CD4-positive, alpha-beta T cell treated with Interferon alpha-2 for 1 hour (primary cell): ENCODE results near the gene CHPF2.

Experiments used
- DNase-seq, 2 donors: peaks; one replicate each; pipeline ENCODE4 v3.0.0-alpha.2; 2020 to 2022

CHPF2 gene

DNA sequence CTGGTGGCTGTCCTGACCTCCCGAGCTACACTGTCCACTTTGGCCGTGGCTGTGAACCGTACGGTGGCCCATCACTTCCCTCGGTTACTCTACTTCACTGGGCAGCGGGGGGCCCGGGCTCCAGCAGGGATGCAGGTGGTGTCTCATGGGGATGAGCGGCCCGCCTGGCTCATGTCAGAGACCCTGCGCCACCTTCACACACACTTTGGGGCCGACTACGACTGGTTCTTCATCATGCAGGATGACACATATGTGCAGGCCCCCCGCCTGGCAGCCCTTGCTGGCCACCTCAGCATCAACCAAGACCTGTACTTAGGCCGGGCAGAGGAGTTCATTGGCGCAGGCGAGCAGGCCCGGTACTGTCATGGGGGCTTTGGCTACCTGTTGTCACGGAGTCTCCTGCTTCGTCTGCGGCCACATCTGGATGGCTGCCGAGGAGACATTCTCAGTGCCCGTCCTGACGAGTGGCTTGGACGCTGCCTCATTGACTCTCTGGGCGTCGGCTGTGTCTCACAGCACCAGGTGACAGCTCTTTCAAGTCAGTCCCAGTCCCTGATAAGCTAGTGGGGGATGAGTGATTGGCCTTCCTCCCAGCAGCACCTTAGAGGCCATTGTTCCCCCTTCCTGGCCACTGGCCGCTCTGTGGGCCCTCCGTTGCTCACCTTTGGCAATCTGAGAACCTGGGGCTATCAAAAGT is 3.0 kb downstream of the CHPF2 start:
- DNase-seq: no peak

DNA sequence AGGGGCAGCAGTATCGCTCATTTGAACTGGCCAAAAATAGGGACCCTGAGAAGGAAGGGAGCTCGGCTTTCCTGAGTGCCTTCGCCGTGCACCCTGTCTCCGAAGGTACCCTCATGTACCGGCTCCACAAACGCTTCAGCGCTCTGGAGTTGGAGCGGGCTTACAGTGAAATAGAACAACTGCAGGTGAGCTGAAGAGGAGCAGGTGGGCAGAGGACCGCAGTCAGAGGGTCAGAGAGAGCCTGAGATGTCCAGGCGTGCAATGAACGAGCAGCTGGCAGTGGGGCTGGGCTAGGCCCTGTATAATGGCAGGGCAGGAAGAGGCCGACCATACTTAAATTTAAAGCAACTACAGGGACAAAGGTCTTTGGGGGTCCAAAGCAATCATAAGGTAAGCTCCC is 4.1 kb downstream of the CHPF2 start:
- no peak for DNase-seq

DNA sequence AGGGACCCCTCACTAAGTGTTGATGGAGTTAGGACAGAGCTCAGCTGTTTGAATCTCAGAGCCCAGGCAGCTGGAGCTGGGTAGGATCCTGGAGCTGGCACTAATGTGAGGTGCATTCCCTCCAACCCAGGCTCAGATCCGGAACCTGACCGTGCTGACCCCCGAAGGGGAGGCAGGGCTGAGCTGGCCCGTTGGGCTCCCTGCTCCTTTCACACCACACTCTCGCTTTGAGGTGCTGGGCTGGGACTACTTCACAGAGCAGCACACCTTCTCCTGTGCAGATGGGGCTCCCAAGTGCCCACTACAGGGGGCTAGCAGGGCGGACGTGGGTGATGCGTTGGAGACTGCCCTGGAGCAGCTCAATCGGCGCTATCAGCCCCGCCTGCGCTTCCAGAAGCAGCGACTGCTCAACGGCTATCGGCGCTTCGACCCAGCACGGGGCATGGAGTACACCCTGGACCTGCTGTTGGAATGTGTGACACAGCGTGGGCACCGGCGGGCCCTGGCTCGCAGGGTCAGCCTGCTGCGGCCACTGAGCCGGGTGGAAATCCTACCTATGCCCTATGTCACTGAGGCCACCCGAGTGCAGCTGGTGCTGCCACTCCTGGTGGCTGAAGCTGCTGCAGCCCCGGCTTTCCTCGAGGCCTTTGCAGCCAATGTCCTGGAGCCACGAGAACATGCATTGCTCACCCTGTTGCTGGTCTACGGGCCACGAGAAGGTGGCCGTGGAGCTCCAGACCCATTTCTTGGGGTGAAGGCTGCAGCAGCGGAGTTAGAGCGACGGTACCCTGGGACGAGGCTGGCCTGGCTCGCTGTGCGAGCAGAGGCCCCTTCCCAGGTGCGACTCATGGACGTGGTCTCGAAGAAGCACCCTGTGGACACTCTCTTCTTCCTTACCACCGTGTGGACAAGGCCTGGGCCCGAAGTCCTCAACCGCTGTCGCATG is 5.2 kb downstream of the CHPF2 start:
- DNase-seq: no peak

DNA sequence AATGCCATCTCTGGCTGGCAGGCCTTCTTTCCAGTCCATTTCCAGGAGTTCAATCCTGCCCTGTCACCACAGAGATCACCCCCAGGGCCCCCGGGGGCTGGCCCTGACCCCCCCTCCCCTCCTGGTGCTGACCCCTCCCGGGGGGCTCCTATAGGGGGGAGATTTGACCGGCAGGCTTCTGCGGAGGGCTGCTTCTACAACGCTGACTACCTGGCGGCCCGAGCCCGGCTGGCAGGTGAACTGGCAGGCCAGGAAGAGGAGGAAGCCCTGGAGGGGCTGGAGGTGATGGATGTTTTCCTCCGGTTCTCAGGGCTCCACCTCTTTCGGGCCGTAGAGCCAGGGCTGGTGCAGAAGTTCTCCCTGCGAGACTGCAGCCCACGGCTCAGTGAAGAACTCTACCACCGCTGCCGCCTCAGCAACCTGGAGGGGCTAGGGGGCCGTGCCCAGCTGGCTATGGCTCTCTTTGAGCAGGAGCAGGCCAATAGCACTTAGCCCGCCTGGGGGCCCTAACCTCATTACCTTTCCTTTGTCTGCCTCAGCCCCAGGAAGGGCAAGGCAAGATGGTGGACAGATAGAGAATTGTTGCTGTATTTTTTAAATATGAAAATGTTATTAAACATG is 6.0 kb downstream of the CHPF2 start:
- DNase-seq: no peak

- no peak for DNase-seq
These were observed 6.9 kb downstream of the CHPF2 start for GRCh38 chr7:151238924-151239836.

DNA sequence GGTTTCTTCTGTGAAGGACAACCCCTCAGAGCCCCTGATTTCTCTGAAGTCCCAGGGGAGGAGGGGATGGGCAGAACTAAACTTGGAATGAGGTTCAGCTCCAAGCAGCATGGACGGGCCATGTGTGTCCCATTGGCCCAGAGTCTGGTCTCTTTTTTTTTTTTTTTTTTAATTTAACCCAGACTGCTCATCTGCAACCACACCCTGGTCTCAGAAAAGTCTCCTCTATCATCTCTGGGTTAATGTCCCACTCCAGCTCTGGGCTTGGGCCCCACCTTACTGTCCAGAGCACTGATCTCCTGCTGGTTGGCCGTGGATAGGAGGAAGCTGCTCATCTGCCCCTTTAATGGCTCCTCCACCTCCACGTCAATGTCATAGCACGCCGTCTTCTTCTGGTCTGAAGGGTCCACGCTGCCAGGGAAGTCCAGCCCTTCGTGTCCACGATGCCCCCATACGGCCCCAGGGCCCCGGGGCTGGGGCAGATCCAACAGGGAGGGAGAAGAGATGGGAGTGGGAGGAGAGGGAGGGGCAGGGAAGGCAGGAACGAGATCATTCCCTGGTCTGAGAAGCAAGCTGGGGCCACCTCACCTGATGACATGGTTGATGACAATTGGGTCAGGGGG is 7.7 kb downstream of the CHPF2 start:
- DNase-seq: no peak

DNA sequence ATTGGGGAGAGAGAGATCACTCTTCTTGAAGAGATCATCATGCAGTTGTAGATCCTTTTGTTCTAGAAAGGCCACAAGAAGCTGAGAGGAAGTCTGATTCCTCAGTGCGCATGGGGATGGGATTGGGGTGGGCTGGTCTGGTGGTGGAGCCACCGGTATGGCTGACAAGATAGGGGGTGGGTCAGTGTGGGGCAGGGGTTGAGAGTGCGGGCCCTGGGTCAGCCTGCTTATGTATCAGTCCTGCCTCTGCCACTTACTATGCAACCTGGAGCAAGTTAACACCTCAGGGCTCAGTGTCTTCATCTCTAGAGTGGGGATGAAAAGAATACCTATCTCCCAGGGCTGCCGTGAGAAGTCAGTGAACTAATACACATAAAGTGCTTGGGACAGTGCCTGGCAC is 8.3 kb downstream of the CHPF2 start:
- no peak for DNase-seq

GRCh38 chr7:151240942-151241754 is 8.9 kb downstream of the CHPF2 start:
- no peak for DNase-seq

DNA sequence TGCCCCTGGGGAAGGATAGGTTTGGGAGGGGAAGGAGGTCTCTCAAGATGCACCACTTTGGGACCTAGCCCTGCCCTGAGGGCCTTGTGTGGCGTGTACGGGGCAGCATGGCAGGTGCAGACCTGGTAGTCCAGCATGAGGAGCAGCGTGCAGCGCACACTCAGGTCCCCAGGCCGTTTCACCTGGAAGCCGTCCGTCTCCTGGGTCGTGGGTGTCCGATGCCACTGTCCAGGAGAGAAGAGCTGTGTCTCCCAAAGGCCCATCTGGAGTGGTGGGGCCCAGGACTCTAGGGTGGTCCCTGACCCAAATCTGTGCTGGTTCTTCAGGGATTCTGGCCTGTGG is 9.4 kb downstream of the CHPF2 start:
- DNase-seq: no peak

- no peak for DNase-seq
These were observed 10.1 kb downstream of the CHPF2 start for GRCh38 chr7:151242159-151243044.

DNA sequence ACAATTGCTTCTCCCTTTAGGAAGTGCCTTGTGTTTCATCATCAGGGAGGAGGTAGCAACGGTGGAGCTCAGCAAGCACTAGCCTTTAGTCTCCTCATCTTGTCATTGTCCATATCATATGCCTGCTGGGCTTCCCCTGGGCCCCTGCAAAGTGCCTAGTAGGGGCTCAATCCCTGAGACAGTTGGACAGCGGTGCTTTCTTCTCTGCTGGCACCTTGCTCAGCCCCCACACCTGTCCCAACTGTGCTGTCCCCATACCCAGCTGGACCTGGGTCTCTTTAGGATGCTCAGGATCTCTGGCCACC is 10.7 kb downstream of the CHPF2 start:
- DNase-seq: no peak

DNA sequence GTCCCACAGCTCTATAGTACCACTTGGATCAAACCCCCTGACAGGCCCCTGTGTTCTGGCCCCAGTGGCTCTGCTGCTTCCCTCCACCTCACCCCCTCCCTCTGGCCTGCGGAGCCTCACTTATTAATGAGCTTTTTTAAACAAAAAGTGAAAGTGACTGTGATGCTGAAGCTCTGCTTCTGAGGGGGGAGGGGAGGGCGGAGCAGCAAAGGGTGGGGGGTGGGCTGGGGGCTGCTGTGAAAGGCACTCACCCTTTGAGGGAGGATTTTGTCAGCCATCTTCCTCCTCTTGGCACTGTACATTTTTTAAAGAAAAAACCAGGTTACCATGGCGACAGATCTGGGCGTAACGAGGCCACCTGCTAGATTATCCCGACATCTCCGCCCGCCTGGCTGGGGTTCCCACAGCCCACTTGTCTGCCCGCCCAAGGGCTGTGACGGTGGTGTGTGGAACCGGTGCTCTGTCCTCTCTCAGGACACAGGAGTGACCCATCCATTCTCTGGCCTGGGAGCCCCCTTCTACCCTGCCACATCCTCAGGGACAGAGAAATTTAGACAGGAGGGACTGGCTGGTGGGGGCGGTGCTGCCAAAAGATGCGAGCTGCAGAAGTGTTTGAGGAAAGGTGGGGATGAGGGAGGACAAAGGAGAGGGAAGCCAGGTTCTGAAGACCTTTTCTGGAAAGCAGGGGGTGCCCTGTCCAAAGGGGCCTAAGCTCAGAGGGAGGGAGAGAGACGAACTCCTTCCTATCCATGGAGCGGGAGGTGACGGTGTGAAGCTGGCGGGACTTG is 11.3 kb downstream of the CHPF2 start:
- peak; percentile 39 to 80 for DNase-seq

GRCh38 chr7:151244196-151244840 is 12.0 kb downstream of the CHPF2 start:
- DNase-seq: peak; percentile 59 to 77

- DNase-seq: no peak
These were observed 12.6 kb downstream of the CHPF2 start for GRCh38 chr7:151244841-151245346.

DNA sequence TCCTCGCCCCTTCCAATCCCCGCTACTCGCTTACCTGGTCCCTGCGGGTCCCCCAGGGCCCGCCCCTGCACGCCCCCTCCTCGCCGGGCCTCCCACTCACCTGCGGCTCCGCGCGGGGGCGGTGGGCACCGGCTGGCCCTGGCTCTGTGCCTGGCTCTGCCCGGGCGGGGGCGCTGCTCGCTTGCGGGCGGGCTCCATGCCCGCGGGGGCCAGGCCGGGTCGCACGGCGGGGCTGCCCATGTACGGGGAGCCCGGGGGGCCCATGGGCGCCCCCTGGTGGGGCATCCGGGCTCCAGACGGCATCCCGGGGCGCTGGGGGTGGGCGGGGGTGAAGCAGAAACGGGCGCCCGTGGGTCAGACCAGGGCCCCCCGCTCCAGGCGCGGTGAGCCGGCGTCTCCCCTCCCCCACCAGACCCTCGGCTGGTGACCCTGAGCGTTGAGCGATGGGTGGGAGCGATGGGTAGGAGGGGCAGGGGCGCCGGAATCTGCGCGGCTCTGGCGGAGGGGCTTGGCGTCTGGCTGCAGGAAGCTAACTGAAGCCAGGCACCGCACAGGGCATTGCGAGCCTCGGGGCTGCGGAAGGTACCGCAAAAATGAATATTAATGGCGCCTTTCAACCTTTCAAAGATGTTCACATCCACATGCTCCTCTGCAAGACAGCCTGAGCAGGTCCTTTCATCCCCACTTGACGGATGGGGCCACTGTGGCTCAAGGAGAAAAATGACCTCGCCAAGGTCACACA is 13.2 kb downstream of the CHPF2 start:
- peak; percentile 65 to 77 for DNase-seq

DNA sequence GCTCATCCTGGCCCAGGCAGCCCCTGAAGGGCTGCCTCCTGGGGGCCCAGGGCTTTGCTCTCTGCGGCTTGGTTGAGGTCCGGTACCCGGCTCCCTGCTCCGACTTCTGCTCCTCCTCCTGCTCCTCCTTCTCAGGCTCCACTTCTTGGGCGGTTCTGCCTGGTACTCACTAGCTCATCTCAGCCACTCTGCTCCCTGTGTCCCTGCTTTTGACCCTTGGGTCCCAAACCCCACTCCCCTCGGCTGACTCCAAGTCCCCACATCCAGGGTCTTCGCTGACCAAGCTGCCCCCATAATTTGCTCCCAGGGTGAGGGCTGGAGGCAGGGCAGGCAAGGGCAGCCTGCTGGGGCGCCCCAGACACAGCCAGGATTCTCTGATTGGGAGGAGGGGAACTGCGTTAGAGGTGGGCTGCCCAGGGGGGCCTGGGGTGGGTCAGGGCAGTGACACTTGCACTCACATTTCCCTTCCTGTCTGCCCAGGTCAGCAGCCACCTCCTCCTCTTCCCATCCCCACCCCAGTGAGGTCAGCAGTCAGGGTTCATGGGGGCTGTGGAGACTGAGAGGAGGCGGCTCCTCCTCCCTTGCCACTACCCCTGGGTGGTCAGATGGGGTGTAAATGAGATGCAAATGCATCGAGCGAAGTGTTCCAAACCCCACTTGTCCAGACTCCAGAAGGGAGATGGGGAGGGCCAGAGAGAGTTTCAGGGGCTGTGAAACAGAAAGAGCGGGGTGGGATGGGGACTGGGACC is 14.0 kb downstream of the CHPF2 start:
- no peak for DNase-seq

DNA sequence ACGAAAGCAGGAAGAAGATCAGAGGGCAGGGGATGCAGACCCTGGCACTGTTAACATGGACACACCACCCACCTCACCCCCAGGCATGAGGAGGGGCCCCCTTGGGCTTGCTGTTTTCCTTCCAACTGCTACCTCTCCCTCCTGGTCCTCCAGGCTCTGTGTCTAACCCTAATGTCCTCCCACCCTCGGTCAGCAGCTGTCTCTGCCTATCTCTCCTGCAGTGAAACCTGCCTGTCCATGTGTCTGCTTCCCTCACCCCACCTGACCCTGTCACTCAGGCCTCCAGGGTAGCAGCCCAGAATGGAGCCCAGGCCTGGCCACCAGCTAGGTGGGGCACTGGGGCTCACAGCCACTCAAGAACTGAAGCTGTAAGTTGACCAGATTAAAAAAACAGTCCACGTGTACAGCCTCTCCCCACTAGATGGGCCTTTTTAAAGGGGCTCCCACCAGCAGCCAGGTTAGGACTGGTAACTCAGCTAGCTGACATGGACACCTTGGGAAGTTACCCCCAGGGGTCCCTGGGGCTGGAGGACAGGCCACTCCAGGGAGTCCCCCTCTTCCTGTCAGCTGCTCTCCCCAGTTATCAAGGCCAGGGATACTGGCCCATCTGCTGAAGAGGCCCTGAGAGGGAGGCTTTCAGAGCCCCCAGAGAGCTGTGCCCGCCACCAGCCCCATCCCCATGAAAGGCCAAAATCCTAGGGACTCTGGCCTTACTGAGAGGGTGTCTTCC is 14.7 kb downstream of the CHPF2 start:
- no peak for DNase-seq
